Activated gamma-delta T cell treated with anti-CD3 and anti-CD28 coated beads, Interleukin-2, amount 50 U/mL, for 16 hours (primary cell): ENCODE data around the gene PNPLA2.

Source experiments
- DNase-seq: peaks from one replicate; pipeline ENCODE4 v3.0.0-alpha.2; 2020; ENCODE audit warnings: low read depth

The PNPLA2 gene

GRCh38 chr11:786235-787083, 32.3 kb upstream of the PNPLA2 start:
- DNase-seq: no peak

- no peak for DNase-seq
Measured at GRCh38 chr11:787084-787675, 31.5 kb upstream of the PNPLA2 start.

- DNase-seq: no peak
Measured at GRCh38 chr11:788009-788640, 30.6 kb upstream of the PNPLA2 start.

GRCh38 chr11:788953-789940, 29.5 kb upstream of the PNPLA2 start:
- DNase-seq: no peak

- DNase-seq: no peak
Measured at GRCh38 chr11:789943-790342, 28.8 kb upstream of the PNPLA2 start, which contains the start of gene CEND1. Gene CEND1, minus strand, starts transcription at chr11:790090. Its CDS starts 1,514 bp downstream, at chr11:788576.

GRCh38 chr11:790721-791564, 27.8 kb upstream of the PNPLA2 start:
- no peak for DNase-seq

GRCh38 chr11:791658-792534, 26.8 kb upstream of the PNPLA2 start:
- DNase-seq: no peak

GRCh38 chr11:792535-792821, 26.2 kb upstream of the PNPLA2 start:
- DNase-seq: no peak

GRCh38 chr11:792873-793272, 25.8 kb upstream of the PNPLA2 start:
- no peak for DNase-seq

- DNase-seq: no peak
Measured at GRCh38 chr11:793556-793955, 25.2 kb upstream of the PNPLA2 start.

GRCh38 chr11:794013-794765, 24.5 kb upstream of the PNPLA2 start:
- no peak for DNase-seq

GRCh38 chr11:794766-795633, 23.7 kb upstream of the PNPLA2 start:
- no peak for DNase-seq

GRCh38 chr11:795634-796564, 22.8 kb upstream of the PNPLA2 start:
- peak; percentile 70 for DNase-seq

GRCh38 chr11:796565-797295, 22.0 kb upstream of the PNPLA2 start:
- DNase-seq: no peak

- peak; percentile 70 for DNase-seq
Measured at GRCh38 chr11:797296-798092, 21.2 kb upstream of the PNPLA2 start.
